ENCODE results near the gene CEP20. TPM values are rescaled to one million over a fixed set of nuclear protein-coding genes. Genes with fewer than 3 reads are reported as not detected.

The CEP20 gene
- total and polyA plus RNA-seq, 2 experiments from 2014 or later: 53.8 to 63.9 TPM

DNA sequence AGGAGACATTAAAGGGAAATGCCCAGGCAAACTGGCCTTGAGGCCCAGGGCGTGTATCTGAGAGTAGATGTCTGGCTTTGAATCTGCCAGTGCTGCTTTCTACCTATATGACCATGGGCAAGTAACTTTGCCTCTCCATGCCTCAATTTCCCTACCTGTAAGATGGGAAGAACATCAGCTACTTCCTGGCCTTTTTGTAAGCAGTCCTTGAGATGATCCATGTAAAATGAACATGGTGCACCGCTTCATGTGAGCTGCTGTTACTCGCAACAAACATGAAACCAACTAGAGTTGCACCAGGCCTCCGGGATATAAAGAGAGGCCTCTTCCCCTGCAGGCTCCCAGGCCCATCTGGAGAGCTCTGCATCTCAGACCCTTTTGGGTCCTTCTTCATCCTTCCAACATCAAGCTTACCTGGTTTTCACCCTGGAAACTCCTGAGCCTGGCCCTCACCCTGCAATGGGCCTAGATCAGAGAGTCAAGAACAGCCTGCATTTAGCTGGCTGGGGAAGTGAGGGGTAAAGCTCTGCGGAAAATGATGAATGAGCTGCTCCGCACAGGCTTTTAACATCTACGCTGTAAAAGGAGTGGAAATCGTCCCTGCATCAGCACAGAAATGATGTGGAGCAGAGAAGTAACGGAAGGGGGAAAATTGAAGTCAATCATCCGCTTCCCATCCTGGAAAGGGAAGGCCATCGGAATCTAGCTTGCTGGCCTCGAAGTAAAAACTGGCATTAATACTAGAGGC, 29.3 kb downstream of the CEP20 start:
- H3K27ac ChIP-seq: no peak overlapping the region
- TF ChIP-seq EZH2 (IDR thresholded peaks at IDR 0.05; ENCODE audit: insufficient read depth, poor library complexity, severe bottlenecking): no peak
- no peak for TF ChIP-seq EZH2phosphoT487 (IDR thresholded peaks at IDR 0.05; ENCODE audit: insufficient read depth, low read depth)
- no peak for DNase-seq
- no peak overlapping the region for H3K4me3 ChIP-seq
- H3K36me3 ChIP-seq (ENCODE audit: low read depth): no peaks in the 10 kb centered on the region
- in situ Hi-C loops (cut with MboI): no loop called here
- WGBS, 2 experiments (ENCODE audit: low coverage in 1 of 2, low lambda C conversion rate in 2 of 2, missing lambda C conversion rate in 2 of 2): 86 to 88% methylated on average over 12 of the region's 12 CpGs
- no peaks in the 10 kb centered on the region for H4K20me1 ChIP-seq (ENCODE audit: insufficient read depth)
- H3K9me3 ChIP-seq (ENCODE audit: low read depth): no peaks in the 10 kb centered on the region
- no peaks in the 10 kb centered on the region for H3K9me2 ChIP-seq (ENCODE audit: insufficient read depth)
- no peak overlapping the region for H3K9ac ChIP-seq
- no peak overlapping the region for H3K4me2 ChIP-seq (ENCODE audit: unreplicated experiment)
- peaks cover 35% of the 10 kb centered on the region for H3K27me3 ChIP-seq (replicated peaks; ENCODE audit: insufficient read depth)
- H3F3A ChIP-seq (ENCODE audit: insufficient read depth): peaks cover 6% of the 10 kb centered on the region; the same call in 1 of the 2 replicates
- H2AFZ ChIP-seq: no peak overlapping the region
- H3K79me2 ChIP-seq (ENCODE audit: insufficient read depth): no peaks in the 10 kb centered on the region
- H3K4me1 ChIP-seq (ENCODE audit: insufficient read depth): no peaks in the 10 kb centered on the region

DNA sequence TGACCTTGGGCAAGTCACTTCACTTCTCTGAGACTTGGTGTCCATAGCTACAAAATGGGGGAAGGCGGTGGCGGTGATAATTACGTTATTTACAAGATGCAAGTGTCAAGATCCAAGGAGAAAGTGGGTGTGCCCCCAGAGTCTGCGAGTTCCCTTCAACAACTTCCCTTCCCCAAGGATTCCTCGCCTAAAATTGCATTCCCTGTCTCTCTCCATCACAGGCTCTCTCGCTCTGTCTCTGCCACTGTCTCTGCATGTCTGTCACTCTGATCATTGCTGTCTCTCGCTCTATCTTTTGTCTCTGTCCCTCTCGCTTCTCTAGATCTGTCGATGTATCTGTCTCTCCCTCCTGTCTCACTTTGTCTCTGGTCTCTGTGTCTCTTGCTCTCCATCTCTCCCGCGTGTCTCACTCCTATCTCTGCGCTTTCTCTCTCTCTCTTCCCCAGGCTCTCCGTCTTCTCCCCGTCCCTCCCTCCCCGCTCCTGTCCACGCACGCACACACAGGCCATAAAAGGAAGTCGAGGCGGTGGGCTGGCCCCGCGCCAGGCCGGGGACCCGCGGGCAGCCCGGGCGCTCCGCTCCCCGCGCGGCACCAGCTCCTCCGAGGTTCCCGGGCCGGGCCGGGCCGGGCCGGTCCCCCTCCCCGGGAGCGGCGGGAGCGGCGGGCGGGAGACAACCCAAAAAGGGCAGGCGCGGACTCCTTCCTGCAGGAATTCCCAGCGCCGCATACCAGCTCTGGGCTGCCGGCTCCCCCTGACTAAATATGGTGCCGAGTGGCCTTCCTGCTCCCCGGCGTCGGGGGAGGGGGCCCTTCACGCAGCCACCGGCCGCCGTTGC, 30.5 kb downstream of the CEP20 start:
- WGBS, 2 experiments (ENCODE audit: low coverage in 1 of 2, low lambda C conversion rate in 2 of 2, missing lambda C conversion rate in 2 of 2): 2 to 4% methylated on average over 26 to 54 of the region's 55 CpGs
- no peaks in the 10 kb centered on the region for H3K36me3 ChIP-seq (ENCODE audit: low read depth)
- in situ Hi-C loops (cut with MboI): no loop called here
- H3K4me1 ChIP-seq (ENCODE audit: insufficient read depth): no peaks in the 10 kb centered on the region
- no peaks in the 10 kb centered on the region for H3K9me2 ChIP-seq (ENCODE audit: insufficient read depth)
- TF ChIP-seq EZH2phosphoT487 (IDR thresholded peaks at IDR 0.05; ENCODE audit: insufficient read depth, low read depth): no peak
- peak; percentile 82 for TF ChIP-seq EZH2 (IDR thresholded peaks at IDR 0.05; ENCODE audit: insufficient read depth, poor library complexity, severe bottlenecking)
- H3K27me3 ChIP-seq (replicated peaks; ENCODE audit: insufficient read depth): peaks cover 37% of the 10 kb centered on the region
- H3K9me3 ChIP-seq (ENCODE audit: low read depth): no peaks in the 10 kb centered on the region
- H3K79me2 ChIP-seq (ENCODE audit: insufficient read depth): no peaks in the 10 kb centered on the region
- H3K4me3 ChIP-seq: peak overlapping the region; percentile 69
- peak; percentile 61 for DNase-seq
- H4K20me1 ChIP-seq (ENCODE audit: insufficient read depth): no peaks in the 10 kb centered on the region
- H3F3A ChIP-seq (ENCODE audit: insufficient read depth): peaks cover 6% of the 10 kb centered on the region; the same call in 1 of the 2 replicates
- H3K9ac ChIP-seq: peak overlapping the region; percentile 26; the same call in 1 of the 2 replicates
- peak overlapping the region; percentile 87 for H3K4me2 ChIP-seq (ENCODE audit: unreplicated experiment)
- no peak overlapping the region for H3K27ac ChIP-seq
- peak overlapping the region; percentile 78 for H2AFZ ChIP-seq

DNA sequence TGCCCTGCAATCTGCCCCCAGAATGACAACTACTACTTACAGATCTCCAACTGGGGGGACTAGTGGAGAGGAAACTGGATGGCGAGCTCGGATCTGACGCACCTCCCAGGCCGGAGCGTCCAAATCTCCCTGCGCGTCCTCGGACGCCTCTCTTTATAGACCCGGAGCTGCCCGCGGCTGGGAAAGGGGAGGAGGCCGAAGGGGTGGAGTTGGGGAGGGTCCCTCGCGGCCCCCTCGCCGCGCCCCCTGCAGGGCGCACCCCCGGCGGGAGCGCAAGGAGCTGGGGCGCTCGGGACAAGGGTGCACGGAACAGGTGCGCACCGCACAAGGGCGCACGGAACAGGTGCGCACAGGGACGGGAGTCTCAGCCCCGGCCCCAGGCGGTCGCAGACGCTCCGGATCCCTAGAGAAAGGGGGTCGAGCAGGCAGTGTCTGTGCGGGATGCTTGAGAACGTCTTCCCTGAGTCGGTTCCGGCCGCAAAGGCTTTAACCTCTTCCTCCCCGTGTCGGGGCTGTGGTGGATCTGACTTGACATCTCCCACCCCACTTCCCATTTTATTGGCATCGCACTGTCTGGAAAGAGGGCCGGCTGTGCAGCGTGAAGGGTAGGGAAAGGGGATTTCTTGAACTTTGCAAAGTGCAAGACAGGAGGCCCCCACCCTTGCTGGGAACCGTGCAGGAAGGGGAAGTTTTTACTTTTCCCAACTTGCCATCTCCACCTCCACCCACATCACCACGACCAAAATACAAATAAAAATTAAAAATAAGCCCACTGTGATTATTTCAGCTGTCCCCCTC, 31.3 kb downstream of the CEP20 start, which contains the start of gene MYH11:
TSS of gene MYH11 (minus strand) at position 128 of the 798 bp plus-strand sequence. CDS start 18,776 bp downstream, outside the sequence.
- Histone ChIP-seq H3K4me2 (ENCODE audit: unreplicated experiment) (peak within 1 kb of the TSS; percentile 87), H3K9me3 (ENCODE audit: low read depth) (no peaks in the 10 kb centered on the region), H3K27me3 (replicated peaks; ENCODE audit: insufficient read depth) (peaks cover 37% of the 10 kb centered on the region), H4K20me1 (ENCODE audit: insufficient read depth) (no peaks in the 10 kb centered on the region), H3K4me1 (ENCODE audit: insufficient read depth) (no peaks in the 10 kb centered on the region), H3K9ac (peak within 1 kb of the TSS; percentile 26; the same call in 1 of the 2 replicates), H3K4me3 (peak within 1 kb of the TSS; percentile 69), H3K36me3 (ENCODE audit: low read depth) (no peaks in the 10 kb centered on the region), H3K27ac (no peak within 1 kb of the TSS), H3K9me2 (ENCODE audit: insufficient read depth) (no peaks in the 10 kb centered on the region), H2AFZ (peak within 1 kb of the TSS; percentile 78), H3K79me2 (ENCODE audit: insufficient read depth) (no peaks in the 10 kb centered on the region), H3F3A (ENCODE audit: insufficient read depth) (peaks cover 6% of the 10 kb centered on the region; the same call in 1 of the 2 replicates)
- in situ Hi-C loops (cut with MboI): no loop called here
- TF ChIP-seq EZH2phosphoT487 (IDR thresholded peaks at IDR 0.05; ENCODE audit: insufficient read depth, low read depth) (no peak), EZH2 (IDR thresholded peaks at IDR 0.05; ENCODE audit: insufficient read depth, poor library complexity, severe bottlenecking) (peak; percentile 89)
- WGBS, 2 experiments (ENCODE audit: low coverage in 1 of 2, low lambda C conversion rate in 2 of 2, missing lambda C conversion rate in 2 of 2): 1 to 2% methylated on average over 38 to 41 of the region's 49 CpGs
- DNase-seq: peak; percentile 22

DNA sequence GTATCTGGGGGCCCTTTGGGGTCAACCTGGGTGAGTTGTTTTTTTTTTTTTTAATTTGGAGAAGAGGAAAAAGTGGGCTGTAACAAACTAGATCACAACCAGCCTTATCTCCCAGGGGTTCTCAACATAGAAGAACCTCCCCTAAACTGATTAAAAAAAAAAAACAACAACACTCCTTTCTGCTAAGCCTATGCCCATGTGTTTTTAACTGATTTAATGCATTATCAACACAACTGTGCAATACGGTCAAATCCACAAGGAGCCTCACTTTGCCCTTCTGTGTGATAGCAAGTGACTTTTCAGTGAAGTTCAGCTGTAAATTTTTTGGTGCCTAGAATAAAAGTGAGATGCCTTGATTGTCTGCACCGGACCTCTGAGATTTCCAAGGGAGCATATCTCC, 32.2 kb downstream of the CEP20 start:
- Histone ChIP-seq H3K36me3 (ENCODE audit: low read depth) (no peaks in the 10 kb centered on the region), H3K27me3 (replicated peaks; ENCODE audit: insufficient read depth) (peaks cover 37% of the 10 kb centered on the region), H3K79me2 (ENCODE audit: insufficient read depth) (no peaks in the 10 kb centered on the region), H3K4me3 (no peak overlapping the region), H3K4me1 (ENCODE audit: insufficient read depth) (no peaks in the 10 kb centered on the region), H4K20me1 (ENCODE audit: insufficient read depth) (no peaks in the 10 kb centered on the region), H3K9ac (no peak overlapping the region), H3K9me2 (ENCODE audit: insufficient read depth) (no peaks in the 10 kb centered on the region), H3K9me3 (ENCODE audit: low read depth) (no peaks in the 10 kb centered on the region), H3K27ac (no peak overlapping the region), H3K4me2 (ENCODE audit: unreplicated experiment) (no peak overlapping the region), H2AFZ (no peak overlapping the region), H3F3A (ENCODE audit: insufficient read depth) (peaks cover 6% of the 10 kb centered on the region; the same call in 1 of the 2 replicates)
- in situ Hi-C loops (cut with MboI): no loop called here
- DNase-seq: no peak
- 68 to 76% methylated on average over 2 of the region's 2 CpGs for WGBS, 2 experiments (ENCODE audit: low coverage in 1 of 2, low lambda C conversion rate in 2 of 2, missing lambda C conversion rate in 2 of 2)
- TF ChIP-seq EZH2 (IDR thresholded peaks at IDR 0.05; ENCODE audit: insufficient read depth, poor library complexity, severe bottlenecking) (no peak), EZH2phosphoT487 (IDR thresholded peaks at IDR 0.05; ENCODE audit: insufficient read depth, low read depth) (no peak)
